GM18861 (cell line): ENCODE measurements around the gene KCTD19.
A peak's percentile ranks its signal among the peaks of the same experiment; 100 is the strongest.

Experiments
- ATAC-seq: cut with Tn5 transposase; IDR thresholded peaks from one replicate; pipeline ENCODE4 v1.9.1; 2021; ENCODE audit not compliant: unreplicated experiment

KCTD19 gene

GRCh38 chr16:67245186-67245585 lies 81.4 kb downstream of the KCTD19 start:
- ATAC-seq: no peak

- peak; percentile 62 for ATAC-seq
These were observed 82.0 kb downstream of the KCTD19 start for GRCh38 chr16:67244387-67245185.

DNA sequence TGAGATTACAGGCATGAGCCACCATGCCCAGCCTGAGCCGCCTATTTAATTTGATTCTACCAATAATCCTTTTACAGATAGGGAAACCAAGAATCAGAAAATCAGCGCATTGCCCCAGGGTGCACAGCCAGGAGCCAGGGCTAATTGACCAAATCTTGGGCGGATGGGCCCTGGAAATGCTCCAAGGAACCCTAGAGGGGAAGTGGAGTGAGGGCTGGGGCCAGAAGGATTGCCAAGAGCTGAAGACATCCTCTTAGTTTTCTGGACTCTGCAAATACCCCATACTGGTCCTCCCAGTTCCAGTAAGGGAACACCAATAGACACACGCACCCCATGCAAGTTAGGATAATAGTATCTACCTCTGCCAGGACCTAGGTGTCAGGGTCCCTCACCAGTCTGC lies 83.1 kb downstream of the KCTD19 start:
- ATAC-seq: no peak

GRCh38 chr16:67242138-67242730 lies 84.3 kb downstream of the KCTD19 start:
- ATAC-seq: no peak

- ATAC-seq: no peak
These were observed 85.3 kb downstream of the KCTD19 start for GRCh38 chr16:67241008-67241900.

GRCh38 chr16:67240506-67240905 lies 86.0 kb downstream of the KCTD19 start:
- ATAC-seq: no peak
